CD4-positive, CD25-positive, alpha-beta regulatory T cell (primary cell): ENCODE measurements around the gene CENPC. TPM values are rescaled to one million over a fixed set of nuclear protein-coding genes. Genes with fewer than 3 reads are reported as not detected.
"Not testable (repeated sequence)": the region's sequence is repeated elsewhere in the genome, so short reads cannot be mapped to it uniquely, and the experiment has no call there.

ENCODE experiments used
- ATAC-seq, 2 donors: fragments of 150-1000 bp; cut with Tn5 transposase; one replicate each; pipeline ENCODE4 v1.10.0; 2021; ENCODE audit warnings: low read depth in 2 of 2, moderate number of reproducible peaks in 2 of 2, moderate library complexity in 1 of 2
- DNase-seq, 3 donors: peaks; one replicate each; pipeline versions ENCODE4 v3.0.0 to v3.0.0-alpha.2; 2012 to 2022; ENCODE audit warnings: mixed read lengths in 1 of 3
- H3K27ac ChIP-seq: one replicate; pipeline ENCODE4 v1.7.0; 2013; ENCODE audit warnings: mild to moderate bottlenecking, low read length; ENCODE audit not compliant: insufficient read depth, poor library complexity, severe bottlenecking
- H3K27me3 ChIP-seq: one replicate; pipeline ENCODE4 v1.7.0; 2013; ENCODE audit warnings: low read length; ENCODE audit not compliant: control insufficient read depth, insufficient read depth
- H3K36me3 ChIP-seq: one replicate; pipeline ENCODE4 v1.7.0; 2013; ENCODE audit warnings: mild to moderate bottlenecking, low read length, moderate library complexity; ENCODE audit not compliant: control insufficient read depth, insufficient read depth
- H3K4me1 ChIP-seq: 2 replicates; pipeline ENCODE4 v1.7.0; 2013; ENCODE audit warnings: mild to moderate bottlenecking, low read length; ENCODE audit not compliant: insufficient read depth, control insufficient read depth, poor library complexity, severe bottlenecking
- H3K4me3 ChIP-seq: one replicate; pipeline ENCODE4 v1.7.0; 2013; ENCODE audit warnings: low read depth, mild to moderate bottlenecking, low read length, moderate library complexity
- H3K9me3 ChIP-seq, 2 experiments: 1 replicate in 1 of 2; 2 replicates in 1 of 2; pipeline ENCODE4 v1.7.0; 2013; ENCODE audit warnings: low read length in 2 of 2, mild to moderate bottlenecking in 1 of 2, moderate library complexity in 1 of 2; ENCODE audit not compliant: control insufficient read depth in 2 of 2
- H3K27ac Mint-ChIP-seq, 3 donors: one replicate each; pipeline ENCODE4 v1.8.0; 2020 to 2022; ENCODE audit warnings: mild to moderate bottlenecking in 3 of 3, mixed read lengths in 3 of 3, moderate library complexity in 2 of 3
- H3K27me3 Mint-ChIP-seq: one replicate; pipeline ENCODE4 v1.8.0; 2022; ENCODE audit warnings: mild to moderate bottlenecking, mixed read lengths
- H3K36me3 Mint-ChIP-seq: one replicate; pipeline ENCODE4 v1.8.0; 2020; ENCODE audit warnings: mixed read lengths
- H3K4me1 Mint-ChIP-seq, 4 donors: one replicate each; pipeline ENCODE4 v1.8.0; 2020 to 2022; ENCODE audit warnings: mixed read lengths in 4 of 4, mild to moderate bottlenecking in 1 of 4
- H3K4me3 Mint-ChIP-seq, 4 donors: one replicate each; pipeline ENCODE4 v1.8.0; 2020 to 2022; ENCODE audit warnings: mild to moderate bottlenecking in 4 of 4, mixed read lengths in 4 of 4, moderate library complexity in 3 of 4
- H3K9me3 Mint-ChIP-seq, 7 donors: one replicate each; pipeline ENCODE4 v1.8.0; 2020 to 2022; ENCODE audit warnings: mixed read lengths in 7 of 7, mild to moderate bottlenecking in 3 of 7, moderate library complexity in 2 of 7
- polyA plus RNA-seq, 4 donors: library from polyadenylated mRNA; unstranded; fragments of 300-500 nt; fragmentation: Illumina TruSeq; gene quantifications; one replicate each; pipeline ENCODE4 v1.2.3, GENCODE V29; 2021
- total RNA-seq: library from RNA; stranded (reverse); gene quantifications from one replicate; pipeline ENCODE4 v1.2.3, GENCODE V29; 2022

The CENPC gene
- total and polyA plus RNA-seq, 5 donors from 2014 or later = 17.0 to 90.8 (median 18.6) TPM

- ATAC-seq = no peak
- no peak for DNase-seq
- Histone ChIP-seq H3K27ac (no peak overlapping the region), H3K36me3 (peaks cover 10% of the 10 kb centered on the region), H3K27me3 (no peaks in the 10 kb centered on the region), H3K4me1 (no peaks in the 10 kb centered on the region), H3K9me3 (no peaks in the 10 kb centered on the region), H3K4me3 (no peak overlapping the region)
- H3K27ac Mint-ChIP-seq = peak overlapping the region in 1 of 3 donors; percentile 33
- peaks cover 0 to 10% (median 4%) of the 10 kb centered on the region in 4 donors for H3K4me1 Mint-ChIP-seq
- no peak overlapping the region for H3K4me3 Mint-ChIP-seq
- peaks cover 56% of the 10 kb centered on the region for H3K36me3 Mint-ChIP-seq
- H3K27me3 Mint-ChIP-seq = no peaks in the 10 kb centered on the region
- peaks cover 1 to 7% (median 4%) of the 10 kb centered on the region in 7 donors for H3K9me3 Mint-ChIP-seq
These were observed 93.0 kb downstream of the CENPC start for GRCh38 chr4:67452100-67452845.

DNA sequence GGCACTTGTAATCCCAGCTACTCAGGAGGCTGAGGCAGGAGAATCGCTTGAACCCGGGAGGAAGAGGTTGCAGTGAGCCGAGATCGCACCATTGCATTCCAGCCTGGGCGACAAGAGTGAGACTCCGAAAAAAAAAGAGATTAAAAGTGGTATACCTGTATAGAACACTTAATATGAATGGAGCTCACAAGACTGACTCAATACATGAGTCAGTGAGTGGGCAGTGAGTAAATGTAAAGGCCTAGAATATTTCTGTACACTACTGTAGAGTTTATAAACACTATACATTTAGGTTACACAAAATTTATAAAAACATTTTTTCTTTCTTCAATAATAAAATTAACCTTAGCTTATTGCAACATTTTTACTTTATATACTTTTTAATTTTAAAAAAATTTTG, 93.8 kb downstream of the CENPC start:
- peaks cover 1 to 7% (median 4%) of the 10 kb centered on the region in 7 donors for H3K9me3 Mint-ChIP-seq
- H3K27ac Mint-ChIP-seq = no peak overlapping the region
- H3K36me3 Mint-ChIP-seq = peaks cover 55% of the 10 kb centered on the region

DNA sequence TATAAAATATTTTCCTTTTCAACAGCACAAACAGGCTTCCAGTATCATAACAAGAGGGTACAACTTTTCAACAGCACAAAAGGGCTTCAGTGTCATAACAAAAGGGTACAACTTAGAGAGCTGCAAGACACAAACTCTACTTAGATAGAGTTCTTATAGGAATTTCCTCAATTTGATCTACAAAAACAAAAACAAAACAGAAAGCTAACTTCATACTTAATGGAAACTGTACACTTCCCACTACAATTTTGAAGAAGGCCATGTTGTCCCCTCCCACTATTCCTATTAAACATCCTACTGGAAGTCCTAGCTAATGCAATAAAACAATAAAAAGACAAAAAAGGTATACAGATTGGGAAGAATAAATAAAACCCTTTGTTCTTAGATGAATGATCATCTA, 96.7 kb downstream of the CENPC start:
- Mint-ChIP-seq H3K4me3 (no peak overlapping the region), H3K27me3 (no peaks in the 10 kb centered on the region), H3K4me1 (peaks cover 0 to 15% (median 4%) of the 10 kb centered on the region in 4 donors), H3K9me3 (peaks cover 0 to 7% (median 4%) of the 10 kb centered on the region in 7 donors), H3K27ac (no peak overlapping the region), H3K36me3 (peaks cover 47% of the 10 kb centered on the region)
- ATAC-seq (no peak), DNase-seq (no peak)
- Histone ChIP-seq H3K4me1 (no peaks in the 10 kb centered on the region), H3K27me3 (no peaks in the 10 kb centered on the region), H3K9me3 (no peaks in the 10 kb centered on the region), H3K4me3 (no peak overlapping the region), H3K27ac (no peak overlapping the region), H3K36me3 (peaks cover 4% of the 10 kb centered on the region)

More for the DNA sequence above, 93.8 kb downstream of the CENPC start:
- H3K4me1 ChIP-seq = no peaks in the 10 kb centered on the region
- peaks cover 0 to 10% (median 2%) of the 10 kb centered on the region in 4 donors for H3K4me1 Mint-ChIP-seq
- H3K36me3 ChIP-seq = peaks cover 6% of the 10 kb centered on the region
- DNase-seq = no peak
- no peak overlapping the region for H3K27ac ChIP-seq
- H3K4me3 Mint-ChIP-seq = no peak overlapping the region
- ATAC-seq = no peak
- no peaks in the 10 kb centered on the region for H3K27me3 ChIP-seq
- H3K27me3 Mint-ChIP-seq = no peaks in the 10 kb centered on the region
- no peak overlapping the region for H3K4me3 ChIP-seq
- no peaks in the 10 kb centered on the region for H3K9me3 ChIP-seq

GRCh38 chr4:67447873-67448272, 97.4 kb downstream of the CENPC start:
- DNase-seq (no peak), ATAC-seq (no peak)
- no peak overlapping the region for H3K4me3 ChIP-seq
- Mint-ChIP-seq H3K27ac (no peak overlapping the region), H3K27me3 (no peaks in the 10 kb centered on the region), H3K4me1 (peaks cover 0 to 13% (median 5%) of the 10 kb centered on the region in 4 donors), H3K9me3 (peaks cover 0 to 7% (median 4%) of the 10 kb centered on the region in 7 donors), H3K36me3 (peaks cover 43% of the 10 kb centered on the region), H3K4me3 (no peak overlapping the region)
- no peaks in the 10 kb centered on the region for H3K27me3 ChIP-seq
- H3K36me3 ChIP-seq = no peaks in the 10 kb centered on the region
- H3K27ac ChIP-seq = no peak overlapping the region
- no peaks in the 10 kb centered on the region for H3K9me3 ChIP-seq
- no peaks in the 10 kb centered on the region for H3K4me1 ChIP-seq

- no peak for DNase-seq
- Histone ChIP-seq H3K4me1 (no peaks in the 10 kb centered on the region), H3K4me3 (no peak overlapping the region), H3K27me3 (no peaks in the 10 kb centered on the region), H3K9me3 (no peaks in the 10 kb centered on the region), H3K27ac (no peak overlapping the region), H3K36me3 (peaks cover 5% of the 10 kb centered on the region)
- Mint-ChIP-seq H3K4me3 (no peak overlapping the region), H3K9me3 (peaks cover 0 to 16% (median 4%) of the 10 kb centered on the region in 7 donors), H3K4me1 (peaks cover 4 to 18% (median 8%) of the 10 kb centered on the region in 4 donors), H3K27me3 (no peaks in the 10 kb centered on the region), H3K27ac (peak overlapping the region in 1 of 3 donors; percentile 67), H3K36me3 (peaks cover 43% of the 10 kb centered on the region)
- no peak for ATAC-seq
These were observed 98.5 kb downstream of the CENPC start for GRCh38 chr4:67446811-67447210.

- not testable (repeated sequence) for H3K27me3 ChIP-seq, H3K4me3 ChIP-seq, H3K4me1 ChIP-seq, H3K9me3 ChIP-seq, ATAC-seq, H3K4me3 Mint-ChIP-seq, H3K27ac ChIP-seq, DNase-seq, H3K27me3 Mint-ChIP-seq, H3K27ac Mint-ChIP-seq, H3K36me3 ChIP-seq
- H3K4me1 Mint-ChIP-seq = peaks cover 9 to 18% (median 10%) of the 10 kb centered on the region in 4 donors
- H3K9me3 Mint-ChIP-seq = peaks cover 0 to 16% (median 4%) of the 10 kb centered on the region in 7 donors
- H3K36me3 Mint-ChIP-seq = peaks cover 52% of the 10 kb centered on the region
These were observed 99.4 kb downstream of the CENPC start for GRCh38 chr4:67445881-67446280.

GRCh38 chr4:67438975-67439374, 106.3 kb downstream of the CENPC start:
- Histone ChIP-seq H3K36me3 (peaks cover 5% of the 10 kb centered on the region), H3K27me3 (no peaks in the 10 kb centered on the region), H3K9me3 (no peaks in the 10 kb centered on the region), H3K27ac (no peak overlapping the region), H3K4me3 (no peak overlapping the region), H3K4me1 (no peaks in the 10 kb centered on the region)
- Mint-ChIP-seq H3K36me3 (peaks cover 64% of the 10 kb centered on the region), H3K27me3 (no peaks in the 10 kb centered on the region), H3K9me3 (peaks cover 0 to 10% (median 1%) of the 10 kb centered on the region in 7 donors), H3K4me3 (no peak overlapping the region), H3K4me1 (peaks cover 9 to 16% (median 11%) of the 10 kb centered on the region in 4 donors), H3K27ac (peak overlapping the region in 1 of 3 donors; percentile 32)
- ATAC-seq (no peak), DNase-seq (no peak)
